A549 treated with GW870086 at 1 μM for 4 hours (cell line): ENCODE data around the gene INCENP. TPM values are rescaled to one million over a fixed set of nuclear protein-coding genes. Genes with fewer than 3 reads are reported as not detected.

ENCODE experiments used
- total RNA-seq: library from RNA; stranded (reverse); fragments of 200-300 nt; extraction: Qiagen RNA extraction; gene quantifications from 5 replicates; pipeline ENCODE4 v1.2.3, GENCODE V29; 2022; ENCODE audit warnings: low read depth

INCENP gene
- 47.9 to 58.5 TPM (median 49.7 TPM) in 5 replicates for total RNA-seq

GRCh38 chr11:62123669-62124185, at the start of gene INCENP:
Gene INCENP (plus strand): TSS chr11:62124011. CDS start chr11:62128162, 4,151 bp downstream.

GRCh38 chr11:62190011-62190410, 66.2 kb downstream of the INCENP start, which contains the start of gene SCGB1D1:
Gene SCGB1D1 (plus strand): TSS chr11:62190216. CDS start chr11:62190285, 69 bp downstream.

Other genes starting within 250 kb of the INCENP start
- 49.6 to 65.9 TPM (median 63.9 TPM) in 5 replicates for gene FADS3, start 232.5 kb upstream of the INCENP start, total RNA-seq
- gene RAB3IL1, start 206.4 kb upstream of the INCENP start, total RNA-seq, result 12.8 to 15.7 TPM (median 14.5 TPM) in 5 replicates
- 2.4 to 5.4 TPM (median 2.9 TPM) in 5 replicates for gene BEST1, start 173.7 kb upstream of the INCENP start, total RNA-seq
- gene FTH1, start 156.4 kb upstream of the INCENP start, total RNA-seq, result 10,289 to 19,481 TPM (median 16,743 TPM) in 5 replicates
- not detected in 5 replicates for gene SCGB1D1, start 66.2 kb downstream of the INCENP start, total RNA-seq
- not detected in 5 replicates for gene SCGB2A1, start 84.7 kb downstream of the INCENP start, total RNA-seq
- gene SCGB1D2, start 118.2 kb downstream of the INCENP start, total RNA-seq, result not detected in 5 replicates
- gene SCGB2A2, start 146.1 kb downstream of the INCENP start, total RNA-seq, result not detected in 5 replicates
- not detected in 5 replicates for gene SCGB1D4, start 175.1 kb downstream of the INCENP start, total RNA-seq
- 10.2 to 14.3 TPM (median 13.9 TPM) in 5 replicates for gene ASRGL1, start 213.4 kb downstream of the INCENP start, total RNA-seq